ENCODE measurements around the gene SEMA6A. TPM values are rescaled to one million over a fixed set of nuclear protein-coding genes. Genes with fewer than 3 reads are reported as not detected.

Gene SEMA6A
- total RNA-seq, 1 donor from 2014 or later, result 17.8 TPM

- no peak overlapping the region for H3K4me3 ChIP-seq
- TF ChIP-seq CTCF (IDR thresholded peaks at IDR 0.05), result no peak
- intact Hi-C loops (cut with DNase I), result no loop called here
- no peaks in the 10 kb centered on the region for H3K27me3 ChIP-seq
- H3K36me3 ChIP-seq, result no peaks in the 10 kb centered on the region
- H3K4me1 ChIP-seq, result no peaks in the 10 kb centered on the region
- H3K27ac ChIP-seq, result no peak overlapping the region
- no peak for DNase-seq (ENCODE audit: low spot score in 2 of 2)
- H3K9me3 ChIP-seq, result no peaks in the 10 kb centered on the region
Measured at GRCh38 chr5:116465411-116465810, 109.2 kb downstream of the SEMA6A start.

GRCh38 chr5:116464144-116464708 lies 110.4 kb downstream of the SEMA6A start:
- Histone ChIP-seq H3K4me3 (no peak overlapping the region), H3K9me3 (no peaks in the 10 kb centered on the region), H3K27ac (no peak overlapping the region), H3K36me3 (no peaks in the 10 kb centered on the region), H3K4me1 (no peaks in the 10 kb centered on the region), H3K27me3 (no peaks in the 10 kb centered on the region)
- intact Hi-C loops (cut with DNase I), result no loop called here
- no peak for DNase-seq (ENCODE audit: low spot score in 2 of 2)
- TF ChIP-seq CTCF (IDR thresholded peaks at IDR 0.05), result no peak

GRCh38 chr5:116462500-116462899 lies 112.1 kb downstream of the SEMA6A start:
- intact Hi-C loops (cut with DNase I), result no loop called here
- no peak for TF ChIP-seq CTCF (IDR thresholded peaks at IDR 0.05)
- Histone ChIP-seq H3K36me3 (no peaks in the 10 kb centered on the region), H3K9me3 (no peaks in the 10 kb centered on the region), H3K27ac (no peak overlapping the region), H3K4me3 (no peak overlapping the region), H3K4me1 (no peaks in the 10 kb centered on the region), H3K27me3 (no peaks in the 10 kb centered on the region)
- DNase-seq (ENCODE audit: low spot score in 2 of 2), result no peak

- Histone ChIP-seq H3K4me3 (no peak overlapping the region), H3K36me3 (no peaks in the 10 kb centered on the region), H3K9me3 (no peaks in the 10 kb centered on the region), H3K27me3 (no peaks in the 10 kb centered on the region), H3K4me1 (no peaks in the 10 kb centered on the region), H3K27ac (no peak overlapping the region)
- intact Hi-C loops (cut with DNase I), result no loop called here
- no peak for TF ChIP-seq CTCF (IDR thresholded peaks at IDR 0.05)
- no peak for DNase-seq (ENCODE audit: low spot score in 2 of 2)
Measured at GRCh38 chr5:116459301-116459700, 115.3 kb downstream of the SEMA6A start.

GRCh38 chr5:116457062-116457461 lies 117.6 kb downstream of the SEMA6A start:
- DNase-seq (ENCODE audit: low spot score in 2 of 2), result no peak
- Histone ChIP-seq H3K36me3 (no peaks in the 10 kb centered on the region), H3K27me3 (no peaks in the 10 kb centered on the region), H3K4me3 (no peak overlapping the region), H3K9me3 (no peaks in the 10 kb centered on the region), H3K4me1 (no peaks in the 10 kb centered on the region), H3K27ac (no peak overlapping the region)
- TF ChIP-seq CTCF (IDR thresholded peaks at IDR 0.05), result no peak
- intact Hi-C loops (cut with DNase I), result no loop called here

- Histone ChIP-seq H3K27me3 (no peaks in the 10 kb centered on the region), H3K36me3 (no peaks in the 10 kb centered on the region), H3K9me3 (no peaks in the 10 kb centered on the region), H3K4me3 (no peak overlapping the region), H3K4me1 (no peaks in the 10 kb centered on the region), H3K27ac (no peak overlapping the region)
- TF ChIP-seq CTCF (IDR thresholded peaks at IDR 0.05), result no peak
- intact Hi-C loops (cut with DNase I), result no loop called here
- no peak for DNase-seq (ENCODE audit: low spot score in 2 of 2)
Measured at GRCh38 chr5:116456036-116456435, 118.6 kb downstream of the SEMA6A start.

Data from ascending aorta (tissue), 2 donors.